B cell (primary cell): ENCODE data around the gene ADAP1. TPM values are rescaled to one million over a fixed set of nuclear protein-coding genes. Genes with fewer than 3 reads are reported as not detected.

Source experiments
- ATAC-seq: fragments of 200-7000 bp; cut with Tn5 transposase; one replicate; pipeline ENCODE4 v1.10.0; 2021; ENCODE audit warnings: low read depth, mild to moderate bottlenecking, moderate number of reproducible peaks, moderate library complexity
- CTCF ChIA-PET: fragments of 350-600 bp; sonication (Branson Sonifier 250); formaldehyde crosslinking; loops from one replicate; lab custom pipeline; 2021; ENCODE audit warnings: antibody characterized with exemption, inconsistent platforms; lab: Charles Lee
- POLR2A ChIA-PET: fragments of 350-600 bp; sonication (Branson Sonifier 250); formaldehyde crosslinking; loops from one replicate; lab custom pipeline; 2021; ENCODE audit warnings: antibody characterized with exemption; lab: Charles Lee
- DNase-seq: peaks from one replicate; pipeline ENCODE4 v3.0.0; 2013
- H2AFZ ChIP-seq: 2 replicates; pipeline ENCODE4 v1.6.1; 2012; ENCODE audit warnings: mild to moderate bottlenecking, low read depth, low read length; ENCODE audit not compliant: insufficient read depth, poor library complexity, severe bottlenecking
- H3K27ac ChIP-seq, 2 donors: 1 replicate in 1 of 2; 2 replicates in 1 of 2; pipeline ENCODE4 v1.5.1; 2012 to 2013; ENCODE audit warnings: low read length in 2 of 2, mild to moderate bottlenecking in 2 of 2, moderate library complexity in 1 of 2
- H3K27me3 ChIP-seq, 4 experiments: fragments of 200-600 bp in 1 of 4; sonication (generic) in 1 of 4; replicated peaks in 1 of 4; 1 replicate in 2 of 4; 2 replicates in 2 of 4; pipeline versions ENCODE4 v1.6.1 to v1.7.0; 2013 to 2016; ENCODE audit warnings: low read length in 3 of 4, mild to moderate bottlenecking in 2 of 4, mixed read lengths in 1 of 4, moderate library complexity in 1 of 4; ENCODE audit not compliant: insufficient read depth in 4 of 4, control insufficient read depth in 3 of 4; ENCODE audit errors: control extremely low read depth in 1 of 4
- H3K36me3 ChIP-seq, 2 experiments: replicated peaks in 1 of 2; 1 replicate in 1 of 2; 2 replicates in 1 of 2; pipeline versions ENCODE4 v1.6.1 to v1.7.1; 2013; ENCODE audit warnings: low read length in 1 of 2; ENCODE audit not compliant: insufficient read depth in 2 of 2, control insufficient read depth in 1 of 2; ENCODE audit errors: control extremely low read depth in 1 of 2, extremely low read depth in 1 of 2
- H3K4me1 ChIP-seq, 2 donors: fragments of 200-600 bp in 1 of 2; sonication (generic) in 1 of 2; 1 replicate in 1 of 2; 2 replicates in 1 of 2; pipeline versions ENCODE4 v1.5.1 to v1.6.1; 2013 to 2017; ENCODE audit warnings: low read length in 2 of 2; ENCODE audit not compliant: control insufficient read depth in 2 of 2, insufficient read depth in 2 of 2
- H3K4me2 ChIP-seq: replicated peaks from 2 replicates; pipeline ENCODE3; 2012; ENCODE audit warnings: mild to moderate bottlenecking, low read depth, low read length; ENCODE audit not compliant: poor library complexity, severe bottlenecking
- H3K4me3 ChIP-seq, 5 experiments: fragments of 200-600 bp in 1 of 5; sonication (generic) in 1 of 5; 1 replicate in 3 of 5; 2 replicates in 2 of 5; pipeline versions ENCODE4 v1.5.1 to v1.7.0; 2011 to 2016; ENCODE audit warnings: low read length in 4 of 5, mild to moderate bottlenecking in 4 of 5, low read depth in 2 of 5, control low read depth in 1 of 5, moderate library complexity in 1 of 5; ENCODE audit not compliant: insufficient read depth in 1 of 5; ENCODE audit errors: control extremely low read depth in 1 of 5, extremely low read depth in 1 of 5
- H3K79me2 ChIP-seq: fragments of 200-600 bp; sonication (generic); one replicate; pipeline ENCODE4 v1.6.0; 2016; ENCODE audit warnings: low read length; ENCODE audit not compliant: control insufficient read depth, insufficient read depth
- H3K9ac ChIP-seq: fragments of 200-600 bp; sonication (generic); 2 replicates; pipeline ENCODE4 v1.6.1; 2017; ENCODE audit warnings: mild to moderate bottlenecking, low read length, moderate library complexity
- H3K9me3 ChIP-seq, 3 donors: one replicate each; pipeline versions ENCODE4 v1.6.1 to v1.7.1; 2013; ENCODE audit warnings: low read length in 2 of 3; ENCODE audit not compliant: control insufficient read depth in 2 of 3, insufficient read depth in 1 of 3; ENCODE audit errors: control extremely low read depth in 1 of 3
- H4K20me1 ChIP-seq: 2 replicates; pipeline ENCODE4 v1.6.0; 2012; ENCODE audit warnings: mild to moderate bottlenecking, low read length; ENCODE audit not compliant: insufficient read depth, control insufficient read depth, poor library complexity, severe bottlenecking
- H3K27ac Mint-ChIP-seq: one replicate; pipeline ENCODE4 v1.8.0; 2021; ENCODE audit warnings: mixed read lengths
- H3K27me3 Mint-ChIP-seq: one replicate; pipeline ENCODE4 v1.8.0; 2021; ENCODE audit warnings: mixed read lengths
- H3K4me1 Mint-ChIP-seq: one replicate; pipeline ENCODE4 v1.8.0; 2021; ENCODE audit warnings: mixed read lengths
- H3K4me3 Mint-ChIP-seq: one replicate; pipeline ENCODE4 v1.8.0; 2021; ENCODE audit warnings: mixed read lengths
- H3K9me3 Mint-ChIP-seq: one replicate; pipeline ENCODE4 v1.8.0; 2022; ENCODE audit warnings: mixed read lengths; ENCODE audit not compliant: insufficient read depth
- EZH2 ChIP-seq: IDR thresholded peaks from 2 replicates; pipeline ENCODE4 v1.6.1; 2012; ENCODE audit warnings: borderline replicate concordance, low read depth, mild to moderate bottlenecking, moderate library complexity, low read length; ENCODE audit not compliant: insufficient read depth, poor library complexity, severe bottlenecking
- WGBS: methylation state at CpG from one replicate; pipeline ENCODE4 v1.1.5; 2013; ENCODE audit warnings: missing lambda C conversion rate; ENCODE audit not compliant: insufficient coverage; 5-methylcytosine and 5-hydroxymethylcytosine counted together
- intact Hi-C: fragments of 100-400 bp; cut with micrococcal nuclease; formaldehyde crosslinking; loops from one replicate; pipeline ENCODE4 v1.10.0; 2022
- polyA plus RNA-seq: library from polyadenylated mRNA; depleted of rRNA; stranded (reverse); fragments of >200 nt; gene quantifications from 2 replicates; pipeline ENCODE4 v1.2.3, GENCODE V29; 2012
- total RNA-seq, 2 donors: library from RNA; stranded (reverse); fragments of 120-200 nt in 1 of 2; gene quantifications; 1 replicate in 1 of 2; 2 replicates in 1 of 2; pipeline versions ENCODE4 v1.2.3 to v1.2.4, GENCODE V29; 2013 to 2022
- TF ChIP-seq, protein P1 (sequence below): fragments of 200-600 bp; IDR thresholded peaks from one replicate; pipeline ENCODE4 v1.8.0; 2022; ENCODE audit warnings: antibody characterized with exemption, mild to moderate bottlenecking

ADAP1 gene
- total and polyA plus RNA-seq, 2 donors (not counting 1 experiment from before 2014, with no cell fraction given): 10.8 to 12.9 TPM

DNA sequence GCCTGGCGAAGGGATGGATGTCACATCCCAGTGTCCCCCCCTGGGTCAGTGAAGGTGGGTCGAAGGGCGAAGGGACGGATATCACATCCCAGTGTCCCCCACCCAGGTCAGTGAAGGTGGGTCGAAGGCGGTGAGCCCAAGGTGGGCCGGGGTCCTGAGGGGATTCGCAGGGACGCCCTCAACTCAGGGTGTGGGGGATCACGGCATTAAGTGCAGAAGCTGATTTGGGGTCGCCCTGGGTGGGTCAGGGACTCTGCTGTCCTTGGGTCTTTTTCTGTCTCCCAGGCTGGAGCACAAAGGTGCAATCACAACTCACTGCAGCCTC lies 21.9 kb downstream of the ADAP1 start:
- H3K9me3 ChIP-seq: no peaks in the 10 kb centered on the region
- no peaks in the 10 kb centered on the region for H3K36me3 ChIP-seq
- H3K27me3 Mint-ChIP-seq: peaks cover 6% of the 10 kb centered on the region
- intact Hi-C loops: no loop called here
- H4K20me1 ChIP-seq: no peaks in the 10 kb centered on the region
- no peak for TF ChIP-seq EZH2
- TF ChIP-seq, protein P1, sequence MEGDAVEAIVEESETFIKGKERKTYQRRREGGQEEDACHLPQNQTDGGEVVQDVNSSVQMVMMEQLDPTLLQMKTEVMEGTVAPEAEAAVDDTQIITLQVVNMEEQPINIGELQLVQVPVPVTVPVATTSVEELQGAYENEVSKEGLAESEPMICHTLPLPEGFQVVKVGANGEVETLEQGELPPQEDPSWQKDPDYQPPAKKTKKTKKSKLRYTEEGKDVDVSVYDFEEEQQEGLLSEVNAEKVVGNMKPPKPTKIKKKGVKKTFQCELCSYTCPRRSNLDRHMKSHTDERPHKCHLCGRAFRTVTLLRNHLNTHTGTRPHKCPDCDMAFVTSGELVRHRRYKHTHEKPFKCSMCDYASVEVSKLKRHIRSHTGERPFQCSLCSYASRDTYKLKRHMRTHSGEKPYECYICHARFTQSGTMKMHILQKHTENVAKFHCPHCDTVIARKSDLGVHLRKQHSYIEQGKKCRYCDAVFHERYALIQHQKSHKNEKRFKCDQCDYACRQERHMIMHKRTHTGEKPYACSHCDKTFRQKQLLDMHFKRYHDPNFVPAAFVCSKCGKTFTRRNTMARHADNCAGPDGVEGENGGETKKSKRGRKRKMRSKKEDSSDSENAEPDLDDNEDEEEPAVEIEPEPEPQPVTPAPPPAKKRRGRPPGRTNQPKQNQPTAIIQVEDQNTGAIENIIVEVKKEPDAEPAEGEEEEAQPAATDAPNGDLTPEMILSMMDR: no peak
- ChIA-PET CTCF (no interaction called here), POLR2A (no interaction called here)
- H3K27ac Mint-ChIP-seq: no peak overlapping the region
- 98% methylated on average over 11 of the region's 11 CpGs for WGBS
- no peak overlapping the region for H2AFZ ChIP-seq
- no peak for ATAC-seq
- H3K9ac ChIP-seq: no peak overlapping the region
- no peaks in the 10 kb centered on the region for H3K9me3 Mint-ChIP-seq
- no peak overlapping the region for H3K4me3 Mint-ChIP-seq
- no peak overlapping the region for H3K4me3 ChIP-seq
- H3K4me1 ChIP-seq: peaks cover 4 to 23% of the 10 kb centered on the region in 2 donors
- H3K27me3 ChIP-seq: no peaks in the 10 kb centered on the region
- H3K27ac ChIP-seq: no peak overlapping the region
- DNase-seq: no peak
- no peak overlapping the region for H3K4me2 ChIP-seq
- H3K79me2 ChIP-seq: no peaks in the 10 kb centered on the region
- H3K4me1 Mint-ChIP-seq: peaks cover 22% of the 10 kb centered on the region

DNA sequence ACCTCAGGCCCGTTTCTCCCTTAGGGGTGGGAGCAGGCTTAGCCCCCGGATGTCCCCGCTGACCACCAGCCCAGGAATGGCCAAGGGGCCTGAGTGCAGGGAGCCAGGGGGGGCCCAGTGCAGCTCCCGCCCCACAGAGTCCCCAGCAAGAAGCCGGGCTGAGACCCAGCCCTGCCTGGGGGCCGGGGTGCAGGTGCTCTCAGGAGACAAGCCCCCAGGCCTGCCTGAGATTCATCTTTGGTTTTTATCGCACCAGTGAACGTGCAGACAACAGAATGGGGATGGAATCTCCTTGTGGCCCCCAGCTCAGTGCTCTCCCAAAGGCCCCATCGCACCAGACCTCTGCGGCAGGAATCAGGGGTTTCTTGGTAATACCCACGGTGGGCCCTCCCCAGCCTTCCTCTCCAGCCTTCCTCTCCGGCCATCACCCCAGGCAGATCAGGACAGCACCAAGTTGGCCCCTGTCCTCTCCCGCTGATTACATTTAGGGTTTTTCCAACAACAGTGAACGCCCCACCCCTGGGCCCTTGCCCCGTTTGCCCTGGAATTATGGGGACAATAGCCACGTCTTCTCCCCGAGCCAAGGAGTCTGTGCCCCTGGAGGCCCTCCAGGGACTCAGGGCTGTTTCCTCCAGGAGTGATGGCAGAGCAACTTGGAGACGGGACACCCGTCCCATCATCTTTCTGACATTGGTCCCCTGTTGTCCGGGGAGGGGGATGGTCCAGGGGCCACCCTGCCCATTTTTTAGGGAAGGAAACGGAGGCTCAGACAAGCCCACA lies 22.4 kb downstream of the ADAP1 start:
- Histone ChIP-seq H3K4me3 (no peak overlapping the region), H3K36me3 (no peaks in the 10 kb centered on the region), H2AFZ (no peak overlapping the region), H3K4me1 (peaks cover 4 to 23% of the 10 kb centered on the region in 2 donors), H3K9me3 (no peaks in the 10 kb centered on the region), H3K79me2 (no peaks in the 10 kb centered on the region), H3K27me3 (no peaks in the 10 kb centered on the region), H3K9ac (no peak overlapping the region), H3K27ac (no peak overlapping the region), H4K20me1 (no peaks in the 10 kb centered on the region), H3K4me2 (no peak overlapping the region)
- CTCF ChIA-PET: no interaction called here
- no peak for DNase-seq
- TF ChIP-seq EZH2: no peak
- TF ChIP-seq, protein P1: no peak
- 93% methylated on average over 20 of the region's 21 CpGs for WGBS
- peaks cover 6% of the 10 kb centered on the region for H3K27me3 Mint-ChIP-seq
- intact Hi-C loops: no loop called here
- H3K4me3 Mint-ChIP-seq: no peak overlapping the region
- peaks cover 26% of the 10 kb centered on the region for H3K4me1 Mint-ChIP-seq
- no peak overlapping the region for H3K27ac Mint-ChIP-seq
- H3K9me3 Mint-ChIP-seq: no peaks in the 10 kb centered on the region
- POLR2A ChIA-PET: no interaction called here
- no peak for ATAC-seq
